ENCODE measurements around the gene SLC37A3. TPM values are rescaled to one million over a fixed set of nuclear protein-coding genes. Genes with fewer than 3 reads are reported as not detected.

Gene SLC37A3
- total and polyA plus RNA-seq, 2 donors (not counting 3 experiments of a cell fraction or from before 2014, with no cell fraction given) = 32.7 to 59.7 TPM

- no TSS peak for BruUV-seq (replicated peaks)
- DNase-seq (ENCODE audit: low read depth, low spot score) (no peak), FAIRE-seq (no peak)
- no peaks in the 10 kb centered on the region for H4K20me1 ChIP-seq (replicated peaks; ENCODE audit: control insufficient read depth, extremely low read depth, insufficient read depth, low read length)
- H3K79me2 ChIP-seq (ENCODE audit: control insufficient read depth, insufficient read depth, low read length) = no peaks in the 10 kb centered on the region
- TF ChIP-seq CTCF (IDR thresholded peaks at IDR 0.05; ENCODE audit: extremely low read depth in 1 of 2, insufficient read depth in 1 of 2, low read depth in 1 of 2, low read length in 2 of 2) (no peak), JUN (IDR thresholded peaks at IDR 0.05; ENCODE audit: borderline replicate concordance, insufficient read depth, insufficient read length, low read depth) (no peak), FOS (IDR thresholded peaks at IDR 0.05; ENCODE audit: borderline replicate concordance, insufficient read depth, low read length) (no peak)
- ChIA-PET POLR2A (no interaction called here), CTCF (no interaction called here)
- H3K4me2 ChIP-seq (ENCODE audit: insufficient read depth, low read length) = no peak overlapping the region
- no peaks in the 10 kb centered on the region for H3K9me3 ChIP-seq (replicated peaks; ENCODE audit: control insufficient read depth, insufficient read depth, low read length)
- no peaks in the 10 kb centered on the region for H3K9me1 ChIP-seq (replicated peaks; ENCODE audit: control insufficient read depth, extremely low read depth, insufficient read depth, low read length)
- H3K27me3 ChIP-seq (ENCODE audit: control insufficient read depth in 2 of 2, insufficient read depth in 2 of 2, low read length in 2 of 2) = peaks cover 0 to 2% of the 10 kb centered on the region in 2 experiments
- dilution Hi-C loops (cut with MboI; ENCODE audit: extremely low pct_ligation_motif_present, low sequenced_read_pairs) (no loop called here), intact Hi-C loops (cut with micrococcal nuclease) (loop anchor here (5.0 kb wide), 1 partner anchor 43 kb away; the partner anchor contains the start of gene SLC37A3)
- H3K4me3 ChIP-seq (replicated peaks in 1 of 3; ENCODE audit: insufficient read depth in 1 of 3, low read depth in 1 of 3, low read length in 3 of 3) = no peak overlapping the region
- no peaks in the 10 kb centered on the region for H3K4me1 ChIP-seq (ENCODE audit: control insufficient read depth, extremely low read depth, insufficient read depth, low read length)
- H2AFZ ChIP-seq (ENCODE audit: low read depth, low read length) = no peak overlapping the region
- no peak overlapping the region for H3K27ac ChIP-seq (ENCODE audit: insufficient read depth, low read depth, low read length)
- no peaks in the 10 kb centered on the region for H3K36me3 ChIP-seq (ENCODE audit: control insufficient read depth in 2 of 2, extremely low read depth in 1 of 2, insufficient read depth in 2 of 2, low read length in 2 of 2)
- no peak overlapping the region for H3K9ac ChIP-seq (replicated peaks; ENCODE audit: extremely low read depth, insufficient read depth, low read length)
Observed at GRCh38 chr7:140440593-140440992, 42.3 kb upstream of the SLC37A3 start.

GRCh38 chr7:140439359-140439758 lies 41.0 kb upstream of the SLC37A3 start:
- dilution Hi-C loops (cut with MboI; ENCODE audit: extremely low pct_ligation_motif_present, low sequenced_read_pairs) = no loop called here
- H3K27me3 ChIP-seq (ENCODE audit: control insufficient read depth in 2 of 2, insufficient read depth in 2 of 2, low read length in 2 of 2) = peaks cover 0 to 2% of the 10 kb centered on the region in 2 experiments

More at GRCh38 chr7:140439359-140439758, 41.0 kb upstream of the SLC37A3 start:
- no peaks in the 10 kb centered on the region for H3K4me1 ChIP-seq (ENCODE audit: control insufficient read depth, extremely low read depth, insufficient read depth, low read length)
- no peak for TF ChIP-seq POLR2AphosphoS5 (IDR thresholded peaks at IDR 0.05; ENCODE audit: insufficient read depth, low read depth, low read length)
- no peak for TF ChIP-seq MAX (IDR thresholded peaks at IDR 0.05; ENCODE audit: insufficient read depth, insufficient read length)
- TF ChIP-seq JUN (IDR thresholded peaks at IDR 0.05; ENCODE audit: borderline replicate concordance, insufficient read depth, insufficient read length, low read depth) = no peak
- no peak for TF ChIP-seq CTCF (IDR thresholded peaks at IDR 0.05; ENCODE audit: extremely low read depth in 1 of 2, insufficient read depth in 1 of 2, low read depth in 1 of 2, low read length in 2 of 2)
- no peak for TF ChIP-seq MYC (IDR thresholded peaks at IDR 0.05; ENCODE audit: low read depth, low read length)
- TF ChIP-seq GATA2 (IDR thresholded peaks at IDR 0.05; ENCODE audit: insufficient read depth, insufficient read length, low read depth, low read length) = no peak
- TF ChIP-seq EZH2 (IDR thresholded peaks at IDR 0.05; ENCODE audit: borderline replicate concordance, low read depth, low read length, severe bottlenecking) = no peak
- TF ChIP-seq POLR2A (IDR thresholded peaks at IDR 0.05; ENCODE audit: low read depth, low read length) = no peak
- TF ChIP-seq FOS (IDR thresholded peaks at IDR 0.05; ENCODE audit: borderline replicate concordance, insufficient read depth, low read length) = no peak
- H3K27ac ChIP-seq (ENCODE audit: insufficient read depth, low read depth, low read length) = no peak overlapping the region
- no peak overlapping the region for H3K9ac ChIP-seq (replicated peaks; ENCODE audit: extremely low read depth, insufficient read depth, low read length)
- no peak overlapping the region for H2AFZ ChIP-seq (ENCODE audit: low read depth, low read length)
- POLR2A ChIA-PET = no interaction called here
- CTCF ChIA-PET = interaction anchor here (1.2 kb wide), 1 partner anchor 13 kb away, joined by 3 read pairs; no protein-coding TSS in a partner anchor
- intact Hi-C loops (cut with micrococcal nuclease) = no loop called here
- H3K9me1 ChIP-seq (replicated peaks; ENCODE audit: control insufficient read depth, extremely low read depth, insufficient read depth, low read length) = no peaks in the 10 kb centered on the region
- FAIRE-seq (no peak), DNase-seq (ENCODE audit: low read depth, low spot score) (no peak)
- H3K79me2 ChIP-seq (ENCODE audit: control insufficient read depth, insufficient read depth, low read length) = no peaks in the 10 kb centered on the region
- no peaks in the 10 kb centered on the region for H3K9me3 ChIP-seq (replicated peaks; ENCODE audit: control insufficient read depth, insufficient read depth, low read length)
- no peaks in the 10 kb centered on the region for H4K20me1 ChIP-seq (replicated peaks; ENCODE audit: control insufficient read depth, extremely low read depth, insufficient read depth, low read length)
- H3K4me2 ChIP-seq (ENCODE audit: insufficient read depth, low read length) = no peak overlapping the region
- no TSS peak for BruUV-seq (replicated peaks)
- H3K4me3 ChIP-seq (replicated peaks in 1 of 3; ENCODE audit: insufficient read depth in 1 of 3, low read depth in 1 of 3, low read length in 3 of 3) = no peak overlapping the region
- no peaks in the 10 kb centered on the region for H3K36me3 ChIP-seq (ENCODE audit: control insufficient read depth in 2 of 2, extremely low read depth in 1 of 2, insufficient read depth in 2 of 2, low read length in 2 of 2)
